HG02642 (cell line): ENCODE measurements around the gene OR1B1.
"Not testable (repeated sequence)": the region's sequence is repeated elsewhere in the genome, so short reads cannot be mapped to it uniquely, and the experiment has no call there.

Experiments used
- ATAC-seq: cut with Tn5 transposase; IDR thresholded peaks from one replicate; pipeline ENCODE4 v1.9.1; 2021; ENCODE audit warnings: mild to moderate bottlenecking; ENCODE audit not compliant: unreplicated experiment, poor library complexity

The OR1B1 gene

GRCh38 chr9:122657527-122657926, at the start of gene OR1B1:
TSS of gene OR1B1 (minus strand) at chr9:122657627.
- ATAC-seq = no peak

DNA sequence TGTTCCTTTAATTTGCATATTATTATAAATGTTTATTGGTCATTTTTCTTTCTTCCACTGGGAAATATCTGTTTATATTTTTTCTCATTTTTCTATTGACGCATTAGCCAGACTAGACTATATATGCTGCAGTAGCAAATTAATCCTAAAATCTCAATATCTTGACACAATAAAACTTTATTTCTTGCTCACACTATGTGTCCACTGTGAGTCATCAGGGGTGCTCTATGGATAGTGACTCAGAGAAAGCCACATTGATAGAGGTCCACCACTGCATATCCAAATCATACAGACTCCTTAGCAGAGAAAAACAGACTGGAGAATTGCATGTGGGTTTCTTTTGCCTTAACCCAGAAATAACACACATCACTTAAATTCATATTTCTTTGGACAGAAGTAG, 38.3 kb upstream of the OR1B1 start:
- no peak for ATAC-seq

- ATAC-seq = no peak
Measured at GRCh38 chr9:122684851-122685250, 27.4 kb upstream of the OR1B1 start.

GRCh38 chr9:122672481-122672880, 15.1 kb upstream of the OR1B1 start:
- no peak for ATAC-seq

GRCh38 chr9:122661416-122661815, 4.0 kb upstream of the OR1B1 start, which contains the start of gene OR1L1:
TSS of gene OR1L1 (plus strand) at chr9:122661716. CDS start at chr9:122661716, 0 bp downstream.
- no peak for ATAC-seq

- no peak for ATAC-seq
Measured at GRCh38 chr9:122656378-122656777, 1.0 kb downstream of the OR1B1 start.

DNA sequence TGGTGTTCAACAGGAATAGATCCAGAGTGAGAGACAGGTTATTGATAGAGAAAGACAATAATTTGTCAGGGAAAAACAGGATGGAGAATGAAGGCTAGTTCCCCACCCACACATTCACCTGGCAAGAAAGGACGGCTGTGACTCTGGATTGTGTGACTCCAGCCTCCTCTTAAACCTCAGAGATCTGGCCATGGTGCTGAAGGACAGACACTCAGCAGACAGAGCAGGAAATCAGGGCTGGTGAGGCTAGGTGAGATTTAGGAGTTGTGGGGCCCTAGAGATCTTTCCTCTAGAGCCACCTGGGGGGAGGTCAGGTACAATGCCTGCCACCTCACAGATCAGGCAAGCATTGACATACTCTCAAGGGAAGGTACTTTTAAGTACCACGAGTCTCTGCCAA, 15.2 kb downstream of the OR1B1 start:
- ATAC-seq = no peak

DNA sequence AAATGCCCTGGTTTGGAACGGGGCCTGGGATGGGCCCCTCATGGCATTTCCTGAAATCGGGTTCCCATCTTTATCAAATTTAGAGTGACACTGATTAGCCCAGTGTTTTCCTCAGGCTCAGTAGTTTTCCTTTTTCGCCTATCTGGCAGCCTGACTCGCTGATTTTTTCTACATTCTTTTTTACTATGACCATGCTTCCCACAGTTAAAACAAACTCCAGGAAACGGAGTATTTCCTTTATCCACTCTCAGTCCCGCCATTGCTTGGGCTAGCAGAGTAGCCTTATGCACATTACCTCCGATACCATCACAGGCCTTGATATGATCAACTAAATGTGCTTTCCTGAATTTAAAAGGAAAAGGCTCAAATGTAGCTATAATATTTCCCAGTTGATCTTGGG, 37.4 kb downstream of the OR1B1 start:
- ATAC-seq = no peak

DNA sequence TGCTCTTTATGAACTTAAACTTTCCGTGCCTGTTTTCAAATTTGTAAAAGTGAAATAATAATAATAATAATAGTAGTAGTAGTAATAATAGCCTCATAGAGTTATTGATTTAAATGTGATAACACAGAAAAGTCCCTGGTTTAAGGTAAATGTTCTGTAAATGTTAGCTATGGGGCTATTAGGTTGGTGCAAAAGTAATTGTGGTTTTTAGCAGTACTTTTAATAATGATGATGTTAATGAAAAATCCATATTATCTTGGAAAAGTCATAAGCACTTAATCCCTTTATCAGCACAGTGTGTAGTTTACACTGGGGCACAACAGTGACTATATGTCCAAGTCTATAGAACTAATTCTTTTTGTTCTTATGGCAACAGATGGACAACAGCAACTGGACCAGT, 43.1 kb downstream of the OR1B1 start, which contains the start of gene OR1Q1:
Gene OR1Q1 (plus strand): TSS at position 377 of the 400 bp plus-strand sequence. CDS start 0 bp downstream, at position 377.
- ATAC-seq = no peak

- no peak for ATAC-seq
Measured at GRCh38 chr9:122609804-122610203, 47.6 kb downstream of the OR1B1 start.

DNA sequence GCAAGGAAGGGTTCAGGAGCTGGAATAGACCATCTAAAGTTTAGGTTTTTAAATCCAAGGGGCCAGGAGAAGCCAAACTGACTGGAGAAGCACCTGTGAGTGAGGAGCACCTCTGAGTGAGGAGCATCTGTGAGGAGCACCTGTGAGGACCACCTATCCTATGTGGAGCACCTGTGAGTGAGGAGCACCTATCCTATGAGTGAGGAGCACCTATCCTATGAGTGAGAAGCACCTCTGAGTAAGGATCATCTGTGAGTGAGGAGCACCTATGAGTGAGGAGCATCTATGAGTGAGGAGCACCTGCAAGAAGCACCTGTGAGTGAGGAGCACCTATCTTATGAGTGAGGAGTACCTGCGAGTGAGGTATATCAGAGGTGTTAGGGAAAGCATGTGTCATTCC, 50.8 kb downstream of the OR1B1 start:
- ATAC-seq = no peak

DNA sequence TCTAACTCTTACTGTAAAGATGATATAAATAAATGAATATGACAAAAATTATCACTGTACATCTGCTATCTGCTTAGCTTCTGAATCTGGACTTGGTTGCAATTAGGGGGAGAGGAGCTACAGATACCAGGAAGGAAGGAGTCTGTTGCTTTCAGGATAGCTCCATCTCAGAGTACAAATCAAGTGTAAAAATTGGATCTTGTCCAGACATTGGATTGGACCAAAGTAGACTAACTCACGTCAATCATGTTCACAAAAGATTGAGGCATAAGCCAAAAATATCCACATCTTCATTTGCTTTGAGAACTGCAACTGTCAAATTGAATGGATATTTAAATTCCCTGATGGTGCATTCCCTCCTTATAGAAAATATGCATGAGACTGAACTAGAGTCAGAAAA, 51.7 kb downstream of the OR1B1 start:
- no peak for ATAC-seq

DNA sequence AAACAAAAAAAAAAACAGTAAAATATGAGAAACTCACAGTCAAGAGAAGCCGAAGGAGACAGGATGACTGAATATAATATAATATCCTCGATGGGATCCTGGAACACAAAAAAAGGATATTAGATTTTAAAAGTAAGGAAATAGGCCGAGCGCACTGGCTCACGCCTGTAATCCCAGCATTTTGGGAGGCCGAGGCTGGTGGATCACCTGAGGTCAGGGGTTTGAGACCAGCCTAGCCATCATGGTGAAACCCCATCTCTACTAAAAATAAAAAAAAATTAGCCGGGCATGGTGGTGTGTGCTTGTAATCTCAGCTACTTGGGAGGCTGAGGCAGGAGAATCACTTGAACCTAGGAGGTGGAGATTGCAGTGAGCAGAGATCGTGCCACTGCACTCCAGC, 74.1 kb downstream of the OR1B1 start, which contains the start of gene OR1L8:
Gene OR1L8 (minus strand): TSS at position 101 of the 400 bp plus-strand sequence. CDS start 14,907 bp downstream, outside the sequence.
- not testable (repeated sequence) for ATAC-seq

DNA sequence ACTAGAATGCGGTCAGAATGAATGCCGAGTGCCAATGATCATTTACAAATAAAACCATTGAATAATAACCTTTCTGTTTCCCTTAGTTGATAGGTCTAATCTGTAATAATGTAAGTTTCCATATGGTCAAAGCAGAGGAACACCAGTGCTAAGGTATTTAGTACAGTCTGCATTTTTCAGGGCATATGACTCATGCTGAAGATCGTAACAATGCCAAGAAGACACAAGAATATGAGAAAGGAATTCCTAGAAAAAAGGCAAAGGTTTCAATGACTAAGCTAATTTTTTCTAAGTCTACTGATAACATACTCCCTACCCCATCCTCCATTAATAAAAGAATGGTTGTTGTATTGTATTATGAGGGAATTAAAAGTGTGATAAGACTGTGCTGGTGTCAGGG, 77.1 kb downstream of the OR1B1 start:
- ATAC-seq = no peak

DNA sequence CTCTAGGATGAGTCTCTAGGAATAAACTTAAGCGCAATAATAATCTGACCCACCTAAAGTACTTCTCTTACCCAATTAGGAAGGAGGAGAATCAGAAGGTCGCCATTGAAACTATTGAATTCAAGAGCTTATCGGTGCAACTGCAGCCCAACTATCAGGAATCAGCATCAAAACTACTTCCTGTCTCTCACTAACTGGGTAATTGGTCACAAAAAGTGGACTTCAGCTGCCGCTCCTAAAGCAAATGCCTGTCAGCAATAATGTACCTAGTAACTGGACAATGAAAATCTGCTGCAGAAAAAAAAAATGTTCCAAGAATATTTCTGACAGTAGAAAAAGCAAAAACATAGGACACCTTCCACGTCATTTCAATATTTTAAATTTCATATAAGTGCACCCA, 77.6 kb downstream of the OR1B1 start:
- no peak for ATAC-seq
